ENCODE data around the gene KAT6B. TPM values are rescaled to one million over a fixed set of nuclear protein-coding genes. Genes with fewer than 3 reads are reported as not detected.
A peak's percentile ranks its signal among the peaks of the same experiment; 100 is the strongest.

Gene KAT6B
- total RNA-seq, 4 donors from 2014 or later, result 12.0 to 37.7 (median 21.6) TPM

DNA sequence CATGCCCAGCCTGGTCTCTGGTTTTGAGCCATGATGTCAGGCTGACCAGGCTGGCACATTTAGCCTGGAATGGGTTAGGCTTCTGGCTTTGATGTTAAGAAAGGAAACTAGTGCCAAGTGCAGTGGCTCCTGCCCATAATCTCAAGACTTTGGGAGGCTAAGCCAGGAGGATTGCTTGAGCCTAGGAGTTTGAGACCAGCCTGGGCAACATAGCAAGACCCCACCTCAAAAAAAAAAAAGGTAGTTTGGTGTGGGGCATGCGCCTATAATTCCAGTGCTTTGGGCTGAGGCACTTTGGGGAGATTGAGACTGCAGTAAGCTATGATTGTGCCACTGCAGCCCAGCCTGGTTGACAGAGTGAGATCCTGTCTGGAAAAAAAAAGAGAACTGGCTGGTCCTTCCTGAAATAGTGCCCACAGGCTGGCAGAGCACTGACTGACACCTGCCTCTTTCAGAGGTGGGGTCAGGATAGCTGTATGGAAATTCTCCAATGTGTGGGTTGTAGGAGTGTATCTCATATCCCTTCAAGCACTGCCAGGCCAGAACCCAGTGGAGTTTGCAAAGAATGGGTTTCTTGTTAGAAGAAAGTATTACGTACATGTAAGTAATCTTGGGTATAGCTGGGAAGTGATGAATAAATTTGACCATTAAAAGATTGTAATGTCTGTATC lies 61.3 kb downstream of the KAT6B start:
- intact Hi-C loops (cut with DNase I; ENCODE audit: low total_unique reads) (loop anchor here (2.0 to 5.0 kb wide), 2 partner anchors 135 to 221 kb away; a partner anchor contains a TSS), in situ Hi-C loops (cut with MboI; ENCODE audit: low sequenced_read_pairs in 4 of 4) (no loop called here)
- no peak for TF ChIP-seq CTCF (IDR thresholded peaks at IDR 0.05 in 4 of 5, conservative IDR thresholded peaks at IDR 0.05 in 1 of 5)
- no peak for TF ChIP-seq POLR2A (IDR thresholded peaks at IDR 0.05)
- Histone ChIP-seq H3K9me3 (no peaks in the 10 kb centered on the region), H3K4me1 (peaks cover 54 to 70% of the 10 kb centered on the region in 2 donors), H3K27ac (peak overlapping the region in 3 of 4 donors; percentile 8 to 72 (median 56)), H3K27me3 (no peaks in the 10 kb centered on the region), H3K36me3 (no peaks in the 10 kb centered on the region), H3K4me3 (no peak overlapping the region)
- ATAC-seq (no peak), DNase-seq (peak in 1 of 2 donors; percentile 17)

GRCh38 chr10:74888962-74889661 lies 62.7 kb downstream of the KAT6B start:
- Histone ChIP-seq H3K4me1 (peaks cover 41 to 63% of the 10 kb centered on the region in 2 donors), H3K4me3 (no peak overlapping the region), H3K36me3 (no peaks in the 10 kb centered on the region), H3K27me3 (no peaks in the 10 kb centered on the region), H3K27ac (peak overlapping the region; percentile 21 to 72 (median 52)), H3K9me3 (no peaks in the 10 kb centered on the region)
- ATAC-seq (peak; percentile 53 to 68), DNase-seq (peak in 1 of 2 donors; percentile 25)
- TF ChIP-seq CTCF (IDR thresholded peaks at IDR 0.05 in 4 of 5, conservative IDR thresholded peaks at IDR 0.05 in 1 of 5) (peak in 2 of 5 experiments; percentile 20 to 21), POLR2A (IDR thresholded peaks at IDR 0.05) (no peak)
- in situ Hi-C loops (cut with MboI; ENCODE audit: low sequenced_read_pairs in 4 of 4), result no loop called here
- intact Hi-C loops (cut with DNase I; ENCODE audit: low total_unique reads), result loop anchor here (2.0 to 5.0 kb wide), 2 partner anchors 133 to 220 kb away; a partner anchor contains a TSS

DNA sequence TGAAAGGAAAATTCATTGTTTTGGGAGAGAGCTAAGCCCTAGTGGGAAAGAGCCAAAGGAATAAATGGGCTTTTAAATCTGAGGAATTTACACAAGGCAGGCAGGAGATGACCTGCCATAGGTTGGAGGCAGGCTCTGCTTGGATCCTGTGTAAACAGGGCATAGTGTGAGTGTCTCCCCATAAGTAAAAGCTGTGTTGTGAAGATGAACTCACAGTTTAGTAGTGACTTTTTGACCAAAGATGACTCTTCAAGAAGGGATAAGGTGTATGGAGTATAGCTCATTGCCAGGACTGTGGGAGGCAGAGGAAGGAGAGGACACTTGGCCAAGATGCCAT lies 63.2 kb downstream of the KAT6B start:
- in situ Hi-C loops (cut with MboI; ENCODE audit: low sequenced_read_pairs in 4 of 4), result no loop called here
- intact Hi-C loops (cut with DNase I; ENCODE audit: low total_unique reads), result loop anchor here (2.0 to 5.0 kb wide), 2 partner anchors 133 to 219 kb away; a partner anchor contains a TSS
- Histone ChIP-seq H3K4me1 (peaks cover 39 to 65% of the 10 kb centered on the region in 2 donors), H3K27me3 (no peaks in the 10 kb centered on the region), H3K4me3 (no peak overlapping the region), H3K27ac (peak overlapping the region; percentile 21 to 72 (median 52)), H3K9me3 (no peaks in the 10 kb centered on the region), H3K36me3 (no peaks in the 10 kb centered on the region)
- ATAC-seq (peak; percentile 4 to 11), DNase-seq (no peak)
- peak in 1 of 5 experiments; percentile 2 for TF ChIP-seq CTCF (IDR thresholded peaks at IDR 0.05 in 4 of 5, conservative IDR thresholded peaks at IDR 0.05 in 1 of 5)
- no peak for TF ChIP-seq POLR2A (IDR thresholded peaks at IDR 0.05)

- no peak for DNase-seq
- no peaks in the 10 kb centered on the region for H3K36me3 ChIP-seq
- in situ Hi-C loops (cut with MboI; ENCODE audit: low sequenced_read_pairs in 4 of 4) (no loop called here), intact Hi-C loops (cut with DNase I; ENCODE audit: low total_unique reads) (no loop called here)
- H3K27me3 ChIP-seq, result no peaks in the 10 kb centered on the region
- H3K27ac ChIP-seq, result peak overlapping the region; percentile 21 to 72 (median 52)
- no peak overlapping the region for H3K4me3 ChIP-seq
- ATAC-seq, result no peak
- peaks cover 41 to 68% of the 10 kb centered on the region in 2 donors for H3K4me1 ChIP-seq
- TF ChIP-seq CTCF (IDR thresholded peaks at IDR 0.05 in 4 of 5, conservative IDR thresholded peaks at IDR 0.05 in 1 of 5) (no peak), POLR2A (IDR thresholded peaks at IDR 0.05) (no peak)
- no peaks in the 10 kb centered on the region for H3K9me3 ChIP-seq
Measured at GRCh38 chr10:74890460-74890859, 64.1 kb downstream of the KAT6B start.
